Activated CD4-positive, alpha-beta T cell treated with anti-CD3 and anti-CD28 coated beads for 24 hours (primary cell): Measurements from ENCODE around the gene ATP11A.
"Not testable (repeated sequence)": the region's sequence is repeated elsewhere in the genome, so short reads cannot be mapped to it uniquely, and the experiment has no call there.

Experiments
- DNase-seq, 2 donors: peaks; one replicate each; pipeline ENCODE4 v3.0.0-alpha.2; 2020; ENCODE audit warnings: low read depth in 2 of 2

Gene ATP11A

GRCh38 chr13:112796190-112796915 is 106.5 kb downstream of the ATP11A start:
- DNase-seq, result no peak

GRCh38 chr13:112799394-112799793 is 109.6 kb downstream of the ATP11A start:
- DNase-seq, result no peak

- no peak for DNase-seq
Measured at GRCh38 chr13:112800057-112800456, 110.2 kb downstream of the ATP11A start.

GRCh38 chr13:112800807-112801206 is 111.0 kb downstream of the ATP11A start:
- DNase-seq, result not testable (repeated sequence)

- DNase-seq, result no peak
Measured at GRCh38 chr13:112802802-112803195, 113.0 kb downstream of the ATP11A start.

- DNase-seq, result no peak
Measured at GRCh38 chr13:112803422-112803821, 113.6 kb downstream of the ATP11A start.

GRCh38 chr13:112804374-112804773 is 114.5 kb downstream of the ATP11A start:
- no peak for DNase-seq

- DNase-seq, result no peak
Measured at GRCh38 chr13:112806739-112807652, 117.2 kb downstream of the ATP11A start.

GRCh38 chr13:112807653-112808376 is 118.0 kb downstream of the ATP11A start:
- DNase-seq, result no peak

- no peak for DNase-seq
Measured at GRCh38 chr13:112808377-112809140, 118.7 kb downstream of the ATP11A start.

GRCh38 chr13:112809332-112810315 is 119.8 kb downstream of the ATP11A start:
- DNase-seq, result no peak

GRCh38 chr13:112810608-112811007 is 120.8 kb downstream of the ATP11A start:
- no peak for DNase-seq

GRCh38 chr13:112812306-112813055 is 122.6 kb downstream of the ATP11A start:
- no peak for DNase-seq

- no peak for DNase-seq
Measured at GRCh38 chr13:112813552-112813951, 123.7 kb downstream of the ATP11A start.

GRCh38 chr13:112814905-112815585 is 125.2 kb downstream of the ATP11A start:
- no peak for DNase-seq

GRCh38 chr13:112815871-112816270 is 126.0 kb downstream of the ATP11A start:
- no peak for DNase-seq

- DNase-seq, result no peak
Measured at GRCh38 chr13:112818040-112818697, 128.3 kb downstream of the ATP11A start.

- DNase-seq, result no peak
Measured at GRCh38 chr13:112818698-112819045, 128.8 kb downstream of the ATP11A start.
